MM.1S (cell line): Measurements from ENCODE around the gene RBM8A.

Source experiments
- DNase-seq: peaks from one replicate; pipeline ENCODE4 v3.0.0-alpha.2; 2015
- H2AFZ ChIP-seq: fragments of 300-600 bp; sonication (generic); 2 replicates; pipeline ENCODE4 v1.6.0; 2016; ENCODE audit warnings: antibody characterized with exemption, low read length
- H3F3A ChIP-seq: fragments of 300-600 bp; sonication (generic); 2 replicates; pipeline ENCODE4 v1.6.1; 2016; ENCODE audit warnings: mild to moderate bottlenecking, antibody characterized with exemption, low read length, moderate library complexity, mixed read lengths; ENCODE audit not compliant: insufficient read depth
- H3K27ac ChIP-seq: fragments of 300-600 bp; sonication (generic); 2 replicates; pipeline ENCODE4 v1.5.1; 2016; ENCODE audit warnings: mild to moderate bottlenecking, low read length
- H3K27me3 ChIP-seq: fragments of 300-600 bp; sonication (generic); replicated peaks from 2 replicates; pipeline ENCODE4 v1.6.0; 2016; ENCODE audit warnings: low read length; ENCODE audit not compliant: insufficient read depth
- H3K36me3 ChIP-seq: fragments of 300-600 bp; sonication (generic); replicated peaks from 2 replicates; pipeline ENCODE4 v1.6.1; 2016; ENCODE audit warnings: mild to moderate bottlenecking, low read length, mixed read lengths; ENCODE audit not compliant: insufficient read depth
- H3K4me1 ChIP-seq: fragments of 300-600 bp; sonication (generic); 2 replicates; pipeline ENCODE4 v1.6.1; 2016; ENCODE audit warnings: low read length, mixed read lengths
- H3K4me2 ChIP-seq: fragments of 300-600 bp; sonication (generic); 2 replicates; pipeline ENCODE4 v1.6.0; 2016; ENCODE audit warnings: low read depth, low read length
- H3K4me3 ChIP-seq: fragments of 300-600 bp; sonication (generic); 2 replicates; pipeline ENCODE4 v1.5.1; 2016; ENCODE audit warnings: low read length, mixed read lengths
- H3K79me2 ChIP-seq: fragments of 300-600 bp; sonication (generic); 2 replicates; pipeline ENCODE4 v1.6.1; 2016; ENCODE audit warnings: mixed run types, low read length, mixed read lengths
- H3K9ac ChIP-seq: fragments of 300-600 bp; sonication (generic); 2 replicates; pipeline ENCODE4 v1.6.1; 2016; ENCODE audit warnings: low read length, mixed read lengths
- H3K9me2 ChIP-seq: fragments of 300-600 bp; sonication (generic); replicated peaks from 2 replicates; pipeline ENCODE4 v1.6.1; 2016; ENCODE audit warnings: mild to moderate bottlenecking, low read length, mixed read lengths; ENCODE audit not compliant: insufficient read depth
- H3K9me3 ChIP-seq: fragments of 300-600 bp; sonication (generic); replicated peaks from 2 replicates; pipeline ENCODE4 v1.6.1; 2016; ENCODE audit warnings: mild to moderate bottlenecking, low read length, mixed read lengths; ENCODE audit not compliant: insufficient read depth
- H4K20me1 ChIP-seq: fragments of 300-600 bp; sonication (generic); 2 replicates; pipeline ENCODE4 v1.6.1; 2016; ENCODE audit warnings: mild to moderate bottlenecking, low read length, moderate library complexity, mixed read lengths; ENCODE audit not compliant: insufficient read depth
- CTCF ChIP-seq: fragments of 300-600 bp; sonication (generic); IDR thresholded peaks from 2 replicates; pipeline ENCODE4 v1.5.1; 2016; ENCODE audit warnings: antibody characterized with exemption, low read length, mixed read lengths
- EZH2 ChIP-seq: fragments of 300-600 bp; sonication (generic); optimal IDR thresholded peaks from 2 replicates; pipeline ENCODE3; 2017; ENCODE audit warnings: low read depth, mild to moderate bottlenecking, antibody characterized with exemption, low read length, mixed read lengths
- EZH2phosphoT487 ChIP-seq: fragments of 300-600 bp; sonication (generic); IDR thresholded peaks from 2 replicates; pipeline ENCODE4 v1.6.1; 2018; ENCODE audit warnings: antibody characterized with exemption, low read length

The RBM8A gene

GRCh38 chr1:145886390-145886789 is 40.9 kb downstream of the RBM8A start:
- Histone ChIP-seq H3K9me3 (no peaks in the 10 kb centered on the region), H3K4me2 (peak overlapping the region; percentile 97), H3K27me3 (peaks cover 21% of the 10 kb centered on the region), H3K27ac (no peak overlapping the region), H3K79me2 (no peaks in the 10 kb centered on the region), H3K9ac (no peak overlapping the region), H3K4me1 (0 out of 2 replicates have a peak, but pooled peaks cover 4% of the 10 kb centered on the region), H3K9me2 (no peaks in the 10 kb centered on the region), H3K4me3 (peak overlapping the region; percentile 66), H3K36me3 (no peaks in the 10 kb centered on the region), H4K20me1 (no peaks in the 10 kb centered on the region), H3F3A (no peaks in the 10 kb centered on the region), H2AFZ (peak overlapping the region; percentile 77)
- TF ChIP-seq EZH2phosphoT487 (no peak), CTCF (no peak), EZH2 (no peak)
- DNase-seq, result no peak

DNA sequence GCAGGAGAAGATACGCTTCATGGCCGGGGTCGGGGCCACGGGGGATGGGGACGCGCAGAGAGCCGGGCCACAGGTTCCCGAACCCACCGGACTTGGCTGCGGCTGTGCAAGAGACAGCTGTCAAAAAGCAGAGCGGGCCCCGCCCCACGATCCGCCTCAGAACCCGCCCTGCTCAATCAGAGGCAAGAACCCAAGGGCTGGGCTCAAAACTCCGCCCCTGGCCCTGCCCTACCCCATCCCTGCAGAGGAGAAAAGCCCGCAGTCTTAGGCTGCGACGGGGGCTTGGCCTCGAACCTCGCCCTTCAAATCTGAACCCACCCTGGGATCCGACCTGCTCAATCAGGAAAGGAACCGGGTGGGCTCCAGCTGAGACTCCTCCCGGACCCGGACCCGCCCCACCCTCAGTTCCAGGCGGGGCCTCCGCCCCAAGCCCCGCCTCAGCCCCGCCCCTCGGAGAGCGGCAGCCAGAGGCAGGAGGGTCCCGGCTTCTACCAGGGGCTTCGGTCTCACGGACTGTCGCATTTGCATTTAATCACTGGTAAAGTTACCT is 41.5 kb downstream of the RBM8A start, which contains the start of gene ANKRD35:
TSS of gene ANKRD35 (minus strand) at position 129 of the 550 bp plus-strand sequence. CDS start at position 21, 108 bp downstream.
- no peaks in the 10 kb centered on the region for H3K9me2 ChIP-seq
- H3K9me3 ChIP-seq, result no peaks in the 10 kb centered on the region
- no peaks in the 10 kb centered on the region for H3K79me2 ChIP-seq
- H3F3A ChIP-seq, result no peaks in the 10 kb centered on the region
- H3K27ac ChIP-seq, result no peak within 1 kb of the TSS
- TF ChIP-seq EZH2 (no peak), CTCF (no peak), EZH2phosphoT487 (no peak)
- H3K36me3 ChIP-seq, result no peaks in the 10 kb centered on the region
- peak within 1 kb of the TSS; percentile 77 for H2AFZ ChIP-seq
- H3K4me2 ChIP-seq, result peak within 1 kb of the TSS; percentile 97
- H4K20me1 ChIP-seq, result no peaks in the 10 kb centered on the region
- H3K4me3 ChIP-seq, result peak within 1 kb of the TSS; percentile 66
- 0 out of 2 replicates have a peak, but pooled peaks cover 4% of the 10 kb centered on the region for H3K4me1 ChIP-seq
- DNase-seq, result peak; percentile 94
- no peak within 1 kb of the TSS for H3K9ac ChIP-seq
- H3K27me3 ChIP-seq, result peaks cover 21% of the 10 kb centered on the region

- Histone ChIP-seq H2AFZ (no peak overlapping the region), H3K27ac (no peak overlapping the region), H3K4me1 (0 out of 2 replicates have a peak, but pooled peaks cover 4% of the 10 kb centered on the region), H4K20me1 (no peaks in the 10 kb centered on the region), H3K4me2 (no peak overlapping the region), H3K79me2 (no peaks in the 10 kb centered on the region), H3K27me3 (peaks cover 21% of the 10 kb centered on the region), H3K9me3 (no peaks in the 10 kb centered on the region), H3K36me3 (no peaks in the 10 kb centered on the region), H3K9ac (no peak overlapping the region), H3F3A (no peaks in the 10 kb centered on the region), H3K4me3 (no peak overlapping the region), H3K9me2 (no peaks in the 10 kb centered on the region)
- no peak for TF ChIP-seq CTCF
- TF ChIP-seq EZH2, result no peak
- no peak for TF ChIP-seq EZH2phosphoT487
- DNase-seq, result no peak
Measured at GRCh38 chr1:145884675-145885074, 42.6 kb downstream of the RBM8A start.
